Epidermal melanocyte (primary cell): ENCODE data around the gene FOXR1.
"Not testable (repeated sequence)": the region's sequence is repeated elsewhere in the genome, so short reads cannot be mapped to it uniquely, and the experiment has no call there.

Experiments used
- DNase-seq: peaks from one replicate; pipeline ENCODE4 v3.0.0; 2011; ENCODE audit warnings: low spot score; ENCODE audit not compliant: insufficient read length

FOXR1 gene

DNA sequence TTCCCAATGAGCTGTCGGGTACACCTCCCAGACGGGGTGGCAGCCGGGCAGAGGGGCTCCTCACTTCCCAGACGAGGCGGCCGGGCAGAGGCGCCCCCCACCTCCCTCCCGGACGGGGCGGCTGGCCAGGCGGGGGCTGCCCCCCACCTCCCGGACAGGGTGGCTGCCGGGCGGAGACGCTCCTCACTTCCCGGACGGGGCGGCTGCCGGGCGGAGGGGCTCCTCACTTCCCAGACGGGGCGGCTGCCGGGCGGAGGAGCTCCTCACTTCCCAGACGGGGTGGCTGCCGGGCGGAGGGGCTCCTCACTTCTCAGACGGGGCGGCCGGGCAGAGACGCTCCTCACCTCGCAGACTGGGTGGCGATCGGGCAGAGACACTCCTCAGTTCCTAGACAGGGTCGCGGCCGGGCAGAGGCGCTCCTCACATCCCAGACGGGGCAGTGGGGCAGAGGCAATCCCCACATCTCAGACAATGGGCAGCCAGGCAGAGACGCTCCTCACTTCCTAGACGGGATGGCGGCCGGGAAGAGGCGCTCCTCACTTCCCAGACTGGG, 20.0 kb downstream of the FOXR1 start:
- not testable (repeated sequence) for DNase-seq

- peak; percentile 44 for DNase-seq
Measured at GRCh38 chr11:118996926-118997626, 25.5 kb downstream of the FOXR1 start.

DNA sequence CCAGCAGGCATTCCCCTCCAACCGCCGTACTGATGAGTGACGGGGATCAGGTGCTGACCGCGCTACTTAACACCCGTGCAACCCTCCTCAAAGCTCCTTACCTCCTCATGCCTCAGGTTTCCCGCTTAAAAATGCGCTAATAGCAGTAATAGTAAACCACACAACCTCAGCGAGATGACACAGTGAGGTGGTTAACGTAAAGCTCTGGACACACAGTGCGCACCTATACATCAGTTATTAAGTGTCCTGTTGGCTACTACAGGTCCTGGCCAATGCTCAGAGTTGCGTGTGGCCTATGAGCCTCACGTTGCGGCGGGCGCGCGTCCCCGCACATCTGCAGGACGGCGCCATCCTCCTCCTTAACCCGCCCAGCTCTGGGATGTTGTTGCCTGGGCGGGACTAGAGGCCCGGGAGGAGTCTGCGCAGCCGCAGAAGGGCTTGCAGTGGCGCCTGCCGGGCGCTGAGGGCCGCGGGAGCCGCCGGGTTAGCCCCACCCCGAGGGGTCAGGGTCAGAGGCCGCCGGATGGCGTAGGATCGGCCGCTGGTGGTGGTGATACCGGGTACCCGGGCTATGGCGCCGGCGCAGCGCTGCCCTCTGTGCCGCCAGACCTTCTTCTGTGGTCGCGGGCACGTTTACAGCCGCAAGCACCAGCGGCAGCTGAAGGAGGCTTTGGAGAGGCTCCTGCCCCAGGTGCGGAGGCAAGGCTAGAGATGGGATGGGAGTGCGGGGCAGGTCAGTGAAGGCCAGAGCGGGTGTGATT, 26.2 kb downstream of the FOXR1 start, which contains the start of gene CENATAC:
Gene CENATAC, plus strand, starts transcription at position 512 of the 761 bp plus-strand sequence. Its CDS starts 60 bp downstream, at position 572.
- peak; percentile 99 for DNase-seq

GRCh38 chr11:118998388-118998717, 26.8 kb downstream of the FOXR1 start:
- no peak for DNase-seq

- no peak for DNase-seq
Measured at GRCh38 chr11:118998822-118999221, 27.3 kb downstream of the FOXR1 start.

GRCh38 chr11:119000906-119001305, 29.3 kb downstream of the FOXR1 start:
- no peak for DNase-seq

GRCh38 chr11:119006656-119007055, 35.1 kb downstream of the FOXR1 start:
- DNase-seq = no peak

GRCh38 chr11:119011476-119012053, 40.0 kb downstream of the FOXR1 start:
- DNase-seq = no peak

DNA sequence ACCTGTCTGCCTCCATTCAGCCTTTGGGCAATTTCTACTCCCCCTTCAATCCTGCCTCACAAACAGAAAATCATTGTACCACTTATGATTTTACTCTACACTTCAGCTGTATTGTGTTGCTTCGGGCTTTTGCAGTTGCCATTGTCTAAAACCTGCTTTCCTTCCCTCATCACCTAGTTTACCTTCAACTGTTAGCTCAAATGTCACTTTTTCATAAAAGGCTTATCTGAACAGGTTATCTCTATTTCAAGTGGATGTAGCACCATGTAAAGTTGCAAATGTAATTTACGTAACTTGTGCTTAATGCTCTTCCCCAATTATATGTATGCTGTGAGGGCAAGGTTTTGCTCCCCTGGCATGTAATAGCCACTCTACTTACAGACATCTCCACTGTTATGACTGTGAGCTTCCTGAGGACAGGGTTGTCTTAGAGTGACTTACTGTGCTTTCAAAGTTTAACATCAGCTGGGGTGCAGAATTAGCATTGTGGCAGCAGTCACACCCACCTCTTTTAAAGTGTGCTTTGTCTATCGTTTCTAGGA, 41.1 kb downstream of the FOXR1 start:
- no peak for DNase-seq

GRCh38 chr11:119014209-119014924, 42.8 kb downstream of the FOXR1 start:
- DNase-seq = no peak

DNA sequence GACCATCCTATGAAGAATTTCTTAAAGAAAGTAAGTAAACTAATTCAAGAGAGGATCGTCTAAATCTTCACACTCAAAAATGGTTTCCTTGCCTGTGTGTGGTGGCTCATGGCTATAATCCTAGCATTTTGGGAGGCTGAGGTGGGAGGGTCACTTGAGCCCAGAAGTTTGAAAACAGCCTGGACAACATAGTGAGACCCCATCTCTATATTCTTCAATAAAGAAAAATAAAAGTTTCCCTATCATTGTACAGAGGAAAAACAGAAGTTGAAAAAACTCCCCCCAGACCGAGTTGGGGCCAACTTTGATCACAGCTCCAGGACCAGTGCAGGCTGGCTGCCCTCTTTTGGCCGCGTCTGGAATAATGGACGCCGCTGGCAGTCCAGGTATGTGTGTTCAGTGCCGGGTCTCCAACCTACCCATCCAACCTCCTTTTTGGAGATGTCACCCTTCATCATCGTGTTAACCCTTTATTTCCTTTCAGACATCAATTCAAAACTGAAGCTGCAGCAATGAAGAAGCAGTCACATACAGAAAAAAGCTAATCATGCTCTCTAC, 43.6 kb downstream of the FOXR1 start:
- no peak for DNase-seq

GRCh38 chr11:119016216-119017009, 44.9 kb downstream of the FOXR1 start:
- DNase-seq = no peak

DNA sequence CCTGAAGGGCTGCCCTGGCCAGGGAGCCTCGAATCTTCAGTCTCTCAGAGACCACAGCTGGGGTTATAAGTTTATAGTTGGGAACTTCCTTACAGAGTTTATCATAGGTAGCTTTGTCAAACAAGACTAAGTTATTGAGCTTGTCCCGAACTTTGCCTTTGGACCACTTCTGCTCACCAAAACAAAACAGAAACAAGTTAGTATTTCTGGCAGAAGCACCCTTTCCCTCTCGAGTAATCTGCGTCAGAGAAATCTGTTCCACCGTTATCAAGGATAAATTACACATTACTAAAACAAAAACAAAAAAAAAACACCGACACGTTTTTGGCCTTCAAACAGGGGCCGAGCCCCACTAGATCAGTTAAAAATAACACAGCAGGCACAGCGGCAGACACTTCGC, 45.8 kb downstream of the FOXR1 start:
- DNase-seq = not testable (repeated sequence)

DNA sequence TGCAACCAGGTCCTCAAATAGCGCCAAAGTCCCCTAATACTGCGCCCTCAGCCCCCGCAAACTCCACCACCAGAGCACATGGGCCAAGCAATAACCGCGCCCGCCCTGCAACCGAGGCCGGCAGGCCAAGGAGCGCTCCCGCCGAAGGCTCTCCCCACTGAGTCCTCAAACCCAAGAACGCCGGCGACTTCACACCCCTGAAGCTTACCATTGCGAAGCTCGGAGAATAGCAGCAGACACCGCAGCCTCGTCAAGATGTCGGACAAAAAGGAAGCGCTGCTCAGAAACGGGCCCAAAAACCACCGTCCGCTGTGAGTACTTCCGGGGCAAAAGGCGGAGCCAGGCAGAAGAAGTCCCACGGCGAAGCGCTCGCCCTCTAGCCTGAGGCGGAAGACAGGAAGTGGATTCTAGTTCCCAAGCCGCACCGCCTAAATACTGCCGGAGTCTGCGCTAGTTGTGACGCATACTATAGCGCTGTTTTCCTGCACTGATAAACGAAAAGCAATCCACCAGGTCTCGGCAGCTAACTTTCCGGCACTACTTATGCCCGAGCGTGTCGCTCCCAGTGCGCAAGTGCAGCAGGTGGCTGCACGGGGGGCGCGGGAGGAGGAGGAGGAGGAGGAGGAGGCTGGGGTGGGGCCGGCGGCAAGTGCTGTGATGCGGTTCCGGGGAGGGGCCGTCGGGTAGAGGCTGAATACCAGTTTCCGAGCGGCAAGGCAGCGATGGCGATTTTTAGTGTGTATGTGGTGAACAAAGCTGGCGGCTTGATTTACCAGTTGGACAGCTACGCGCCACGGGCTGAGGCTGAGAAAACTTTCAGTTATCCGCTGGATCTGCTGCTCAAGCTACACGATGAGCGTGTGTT, 46.7 kb downstream of the FOXR1 start, which contains the start of the genes RPS25 and TRAPPC4:
Gene RPS25, minus strand, starts transcription at position 270 of the 865 bp plus-strand sequence. Its CDS starts 59 bp downstream, at position 211.
Gene TRAPPC4, plus strand, starts transcription at position 693 of the 865 bp plus-strand sequence. Its CDS starts 30 bp downstream, at position 723.
- DNase-seq = peak; percentile 97

- DNase-seq = no peak
Measured at GRCh38 chr11:119019996-119020395, 48.4 kb downstream of the FOXR1 start.

GRCh38 chr11:119021631-119022030, 50.1 kb downstream of the FOXR1 start:
- no peak for DNase-seq

DNA sequence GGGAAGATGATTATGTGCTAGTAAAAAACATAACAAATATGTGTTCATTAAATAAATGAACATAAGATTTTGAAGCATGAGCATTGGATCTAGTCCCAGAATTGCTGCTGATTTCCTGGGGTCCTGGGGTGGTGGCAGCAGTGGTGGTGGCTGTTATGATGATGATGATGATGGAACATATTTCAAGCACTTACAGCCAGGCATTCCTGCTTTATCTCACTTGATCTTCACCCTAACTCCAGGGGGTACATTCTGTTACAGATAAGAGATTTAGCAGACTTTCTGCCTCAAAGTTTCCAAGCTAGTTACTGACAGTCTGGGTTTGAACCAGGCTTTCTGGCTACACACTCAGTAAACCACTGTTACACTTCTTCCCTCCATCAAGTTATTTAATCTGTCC, 52.2 kb downstream of the FOXR1 start:
- DNase-seq = no peak

DNA sequence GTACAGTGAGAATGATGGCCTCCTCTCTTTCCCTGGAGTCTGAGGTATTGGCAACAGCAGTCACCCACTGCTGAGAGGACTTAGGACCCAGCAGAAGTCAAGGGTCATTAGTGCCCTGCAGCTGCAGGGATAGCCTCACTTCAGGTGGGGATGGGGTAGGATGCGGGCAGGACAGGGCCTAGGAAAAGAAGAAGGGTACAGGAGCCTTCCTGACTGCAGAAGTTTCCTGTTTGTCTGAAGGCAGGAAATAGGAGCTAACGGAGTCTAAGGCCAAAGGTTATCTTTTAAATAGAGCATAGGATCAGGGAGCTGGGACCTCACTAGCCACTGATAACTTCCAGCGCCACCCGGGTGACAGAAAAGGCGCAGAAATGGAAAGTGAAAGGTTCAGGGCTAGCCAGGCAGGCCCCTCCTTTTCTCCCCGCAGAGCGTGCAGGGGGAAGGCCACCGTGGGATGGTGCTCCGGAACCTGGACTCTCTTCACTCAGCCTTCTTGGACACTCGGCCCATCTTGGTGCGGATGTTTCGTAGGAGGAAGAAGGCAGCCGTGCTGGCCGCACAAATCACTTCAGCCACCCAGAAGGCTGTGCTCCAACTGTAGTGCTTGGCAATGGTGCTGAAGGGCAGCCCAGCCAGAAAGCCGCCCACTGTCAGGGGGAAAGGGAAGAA, 53.0 kb downstream of the FOXR1 start:
- no peak for DNase-seq
